Right renal cortex interstitium (tissue), 3 donors: Measurements from ENCODE around the gene ALG1. TPM values are rescaled to one million over a fixed set of nuclear protein-coding genes. Genes with fewer than 3 reads are reported as not detected.
"Not testable (repeated sequence)": the region's sequence is repeated elsewhere in the genome, so short reads cannot be mapped to it uniquely, and the experiment has no call there.

Experiments
- DNase-seq, 3 donors: peaks; one replicate each; pipeline ENCODE4 v3.0.0-alpha.2; 2013; ENCODE audit warnings: low read depth in 3 of 3, low spot score in 2 of 3
- polyA plus RNA-seq, 3 donors: library from polyadenylated mRNA; unstranded; fragments of 120-200 nt; gene quantifications; one replicate each; pipeline ENCODE4 v1.2.1, GENCODE V29; 2013; ENCODE audit not compliant: insufficient read length in 3 of 3

Gene ALG1
- polyA plus RNA-seq, 3 donors: 23.9 to 25.2 (median 24.9) TPM

- not testable (repeated sequence) for DNase-seq
Observed at GRCh38 chr16:5097061-5097469, 25.4 kb downstream of the ALG1 start.

GRCh38 chr16:5097470-5098220 is 26.0 kb downstream of the ALG1 start, which contains the start of gene EEF2KMT:
Gene EEF2KMT (minus strand): TSS chr16:5097795. CDS start chr16:5097739, 56 bp downstream.
- peak; percentile 92 to 97 (median 96) for DNase-seq

GRCh38 chr16:5098221-5099159 is 26.8 kb downstream of the ALG1 start:
- peak in 2 of 3 donors; percentile 34 to 59 for DNase-seq

- not testable (repeated sequence) for DNase-seq
Observed at GRCh38 chr16:5099174-5099573, 27.5 kb downstream of the ALG1 start.

- DNase-seq: not testable (repeated sequence)
Observed at GRCh38 chr16:5103296-5104032, 31.8 kb downstream of the ALG1 start.

- DNase-seq: not testable (repeated sequence)
Observed at GRCh38 chr16:5105039-5105438, 33.4 kb downstream of the ALG1 start.

GRCh38 chr16:5108505-5109158 is 37.0 kb downstream of the ALG1 start:
- DNase-seq: no peak

GRCh38 chr16:5110933-5111332 is 39.3 kb downstream of the ALG1 start:
- DNase-seq: not testable (repeated sequence)

- DNase-seq: not testable (repeated sequence)
Observed at GRCh38 chr16:5116780-5117295, 45.2 kb downstream of the ALG1 start.

- not testable (repeated sequence) for DNase-seq
Observed at GRCh38 chr16:5117300-5118087, 45.9 kb downstream of the ALG1 start.

GRCh38 chr16:5131467-5132004 is 59.9 kb downstream of the ALG1 start:
- not testable (repeated sequence) for DNase-seq

- DNase-seq: not testable (repeated sequence)
Observed at GRCh38 chr16:5132915-5133600, 61.4 kb downstream of the ALG1 start.

GRCh38 chr16:5134739-5135452 is 63.3 kb downstream of the ALG1 start:
- not testable (repeated sequence) for DNase-seq
